HG03354 (cell line): ENCODE measurements around the gene BIRC7.
"Not testable (repeated sequence)": the region's sequence is repeated elsewhere in the genome, so short reads cannot be mapped to it uniquely, and the experiment has no call there.

Experiments
- ATAC-seq: cut with Tn5 transposase; IDR thresholded peaks from one replicate; pipeline ENCODE4 v1.9.1; 2021; ENCODE audit warnings: mild to moderate bottlenecking; ENCODE audit not compliant: unreplicated experiment, poor library complexity, severe bottlenecking

Gene BIRC7

DNA sequence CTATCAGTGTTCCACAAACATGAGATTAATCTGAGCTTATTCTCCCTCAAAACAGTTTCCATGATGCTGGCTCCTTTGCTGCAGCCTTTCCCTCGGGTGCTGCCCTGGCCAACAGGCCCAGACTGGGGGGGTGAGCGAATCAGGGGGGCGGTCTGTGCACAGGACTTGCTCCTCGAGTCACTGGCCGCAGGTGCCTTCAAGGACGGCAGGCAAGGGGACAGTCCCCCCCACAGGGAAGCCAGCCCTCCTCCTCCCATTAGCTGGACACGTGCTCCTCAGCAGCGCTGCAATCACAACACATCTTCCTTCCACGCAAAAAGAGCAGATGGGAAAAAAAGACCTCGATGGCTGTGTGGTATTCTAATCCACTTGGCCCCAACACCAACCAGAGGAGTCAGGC is 29.8 kb upstream of the BIRC7 start:
- no peak for ATAC-seq

DNA sequence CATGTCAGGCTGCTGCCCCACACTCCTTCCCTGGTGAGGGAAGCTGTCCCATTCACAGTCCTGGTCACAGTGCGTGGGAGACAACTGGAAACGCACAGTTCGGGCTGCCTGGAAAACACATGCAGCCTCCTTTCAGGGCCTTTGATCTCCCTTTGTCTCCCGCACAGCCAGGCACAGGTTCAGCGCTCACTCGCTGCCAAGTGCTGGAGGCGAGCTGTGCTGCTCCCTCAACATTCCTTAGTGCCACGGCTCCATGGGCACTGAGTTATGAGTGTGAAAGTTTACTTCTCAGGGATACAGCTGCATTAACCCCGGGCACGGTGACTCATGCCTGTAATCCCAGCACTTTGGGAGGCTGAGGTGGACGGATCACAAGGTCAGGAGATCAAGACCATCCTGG is 28.8 kb upstream of the BIRC7 start:
- ATAC-seq: no peak

- ATAC-seq: no peak
These were observed 27.3 kb upstream of the BIRC7 start for GRCh38 chr20:63208346-63208909.

GRCh38 chr20:63210011-63210605 is 25.6 kb upstream of the BIRC7 start:
- ATAC-seq: no peak

DNA sequence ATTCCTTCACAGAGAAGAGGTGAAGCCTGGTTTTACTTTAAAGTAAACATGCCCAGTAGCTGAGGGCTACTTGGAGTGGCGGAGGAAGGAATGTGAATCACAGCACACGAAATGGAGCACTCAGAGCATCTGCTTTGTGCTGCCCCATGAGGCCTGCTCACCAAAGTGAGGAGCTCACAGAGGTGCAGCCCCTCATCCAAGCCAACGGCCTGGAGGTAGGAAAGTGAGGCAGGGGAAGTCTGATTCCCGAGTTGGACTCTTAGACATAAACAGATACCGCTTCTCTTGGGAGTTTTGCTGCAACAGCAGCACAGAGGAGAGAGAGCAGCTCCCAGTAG is 23.3 kb upstream of the BIRC7 start:
- no peak for ATAC-seq

- ATAC-seq: no peak
These were observed 22.9 kb upstream of the BIRC7 start for GRCh38 chr20:63212792-63213191.

DNA sequence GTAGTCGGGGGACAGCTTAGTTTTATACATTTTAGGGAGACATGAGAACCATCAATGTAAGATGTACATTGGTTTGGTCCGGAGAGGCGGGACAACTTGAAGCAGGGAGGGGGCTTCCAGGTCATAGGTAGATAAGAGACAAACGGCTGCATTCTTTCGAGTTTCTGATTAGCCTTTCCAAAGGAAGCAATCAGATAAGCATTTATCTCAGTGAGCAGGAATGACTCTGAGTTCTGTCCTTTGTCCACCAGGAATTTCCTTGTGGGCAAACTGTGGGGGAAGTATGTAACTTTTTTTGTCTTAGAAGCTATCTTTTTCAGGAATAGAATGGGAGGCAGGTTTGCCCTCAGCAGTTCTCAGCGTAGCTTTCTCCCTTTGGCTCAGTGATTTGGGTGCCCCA is 21.2 kb upstream of the BIRC7 start:
- no peak for ATAC-seq

- peak; percentile 32 for ATAC-seq
These were observed 20.3 kb upstream of the BIRC7 start for GRCh38 chr20:63215101-63216040.

- peak; percentile 93 for ATAC-seq
These were observed 19.5 kb upstream of the BIRC7 start, which contains the start of gene YTHDF1 for GRCh38 chr20:63216041-63216848. Gene YTHDF1 (minus strand): TSS chr20:63216131. CDS start chr20:63215892, 239 bp downstream.

- no peak for ATAC-seq
These were observed 18.7 kb upstream of the BIRC7 start for GRCh38 chr20:63216849-63217471.

- ATAC-seq: no peak
These were observed 18.0 kb upstream of the BIRC7 start for GRCh38 chr20:63217706-63218105.

- ATAC-seq: no peak
These were observed 16.8 kb upstream of the BIRC7 start for GRCh38 chr20:63218701-63219446.

- no peak for ATAC-seq
These were observed 16.3 kb upstream of the BIRC7 start for GRCh38 chr20:63219447-63219821.

DNA sequence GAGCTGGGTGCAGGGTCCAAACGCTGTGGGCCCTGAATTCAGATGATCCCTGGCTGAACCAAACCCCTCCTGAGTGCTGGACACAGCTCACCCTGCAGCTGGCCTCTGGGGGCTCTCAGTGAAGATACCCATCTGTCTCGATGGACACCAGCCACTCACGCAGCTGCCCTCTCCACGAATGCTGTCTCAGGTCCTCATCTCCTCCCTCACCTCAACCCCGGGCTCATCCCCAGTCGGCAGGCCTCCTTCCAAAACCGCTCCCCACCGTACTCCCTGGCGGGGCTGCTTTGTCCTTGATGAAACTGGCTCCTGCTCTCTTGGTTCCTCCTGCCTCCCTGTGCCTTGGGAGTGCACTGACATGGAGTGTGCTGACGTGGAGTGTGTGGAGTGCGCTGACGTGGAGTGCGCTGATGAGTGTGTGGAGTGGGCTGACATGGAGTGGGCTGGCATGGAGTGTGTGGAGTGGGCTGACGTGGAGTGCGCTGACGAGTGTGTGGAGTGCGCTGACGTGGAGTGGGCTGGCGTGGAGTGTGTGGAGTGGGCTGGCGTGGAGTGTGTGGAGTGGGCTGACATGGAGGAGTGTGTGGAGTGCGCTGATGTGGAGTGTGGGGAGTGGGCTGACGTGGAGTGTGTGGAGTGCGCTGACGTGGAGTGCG is 15.7 kb upstream of the BIRC7 start:
- ATAC-seq: no peak

- no peak for ATAC-seq
These were observed 14.9 kb upstream of the BIRC7 start for GRCh38 chr20:63220696-63221399.

DNA sequence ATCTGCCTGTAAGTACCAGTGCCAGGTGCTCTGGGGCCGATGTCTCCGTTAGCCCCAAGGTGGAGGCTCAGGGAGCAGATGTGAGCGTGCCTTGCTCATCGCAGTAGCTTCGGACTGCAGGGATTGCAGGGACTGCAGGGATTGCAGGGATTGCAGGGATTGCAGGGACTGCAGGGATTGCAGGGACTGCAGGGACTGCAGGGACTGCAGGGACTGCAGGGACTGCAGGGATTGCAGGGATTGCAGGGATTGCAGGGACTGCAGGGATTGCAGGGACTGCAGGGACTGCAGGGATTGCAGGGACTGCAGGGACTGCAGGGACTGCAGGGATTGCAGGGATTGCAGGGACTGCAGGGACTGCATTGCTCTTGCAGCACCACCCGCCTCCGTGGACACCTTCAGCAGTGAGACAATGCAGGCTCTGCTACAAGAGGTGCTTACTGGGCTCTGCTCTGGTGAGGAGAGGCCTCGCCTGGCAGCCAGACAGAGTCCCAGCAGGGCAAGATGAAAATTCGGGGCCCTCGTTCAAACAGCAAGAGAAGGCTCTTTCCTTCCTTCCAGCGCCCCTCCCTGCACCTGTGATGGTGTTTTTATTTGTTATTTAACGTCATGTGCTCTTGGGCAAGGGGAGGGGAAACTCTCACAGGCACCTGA is 14.2 kb upstream of the BIRC7 start:
- not testable (repeated sequence) for ATAC-seq

DNA sequence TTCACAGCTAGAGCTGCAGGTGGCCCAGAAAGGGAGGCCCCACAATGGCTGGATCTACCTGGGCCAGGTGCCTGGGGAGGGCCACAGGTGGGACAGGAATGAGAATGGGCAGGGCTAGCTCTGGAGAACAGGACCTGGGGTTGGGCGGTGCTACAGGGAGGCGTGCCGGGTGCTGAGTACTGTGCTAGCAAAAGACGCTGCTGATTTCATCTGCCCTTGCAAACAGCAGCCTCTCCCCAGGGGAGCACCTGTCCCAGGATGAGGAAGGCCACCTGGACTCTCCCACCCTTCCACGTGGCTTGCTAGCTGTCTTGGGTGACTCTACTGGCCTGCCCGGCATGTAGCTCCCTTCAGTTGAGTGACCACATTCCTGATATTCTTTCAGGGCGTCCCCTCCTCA is 13.2 kb upstream of the BIRC7 start:
- ATAC-seq: no peak
